Stimulated activated naive CD8-positive, alpha-beta T cell treated with anti-CD3 and anti-CD28 coated beads, Interleukin-15, Interleukin-2, amounts not matched to agents 100 ng/mL and 50 ng/mL, for 24 hours (primary cell): Measurements from ENCODE around the gene VPS13D.

Experiments
- H3K27ac Mint-ChIP-seq: one replicate; pipeline ENCODE4 v1.8.0; 2021; ENCODE audit warnings: mild to moderate bottlenecking, mixed read lengths
- H3K27me3 Mint-ChIP-seq: one replicate; pipeline ENCODE4 v1.8.0; 2021; ENCODE audit warnings: mixed read lengths
- H3K36me3 Mint-ChIP-seq: one replicate; pipeline ENCODE4 v1.8.0; 2021; ENCODE audit warnings: low read depth, mixed read lengths
- H3K4me1 Mint-ChIP-seq: one replicate; pipeline ENCODE4 v1.8.0; 2021; ENCODE audit warnings: low read depth, mixed read lengths
- H3K4me3 Mint-ChIP-seq: one replicate; pipeline ENCODE4 v1.8.0; 2021; ENCODE audit warnings: mild to moderate bottlenecking, mixed read lengths
- H3K9me3 Mint-ChIP-seq: one replicate; pipeline ENCODE4 v1.8.0; 2021; ENCODE audit warnings: mixed read lengths

VPS13D gene

GRCh38 chr1:12231276-12231595 lies 1.4 kb downstream of the VPS13D start:
- H3K36me3 Mint-ChIP-seq, result peaks cover 13% of the 10 kb centered on the region
- H3K27ac Mint-ChIP-seq, result no peak overlapping the region
- no peaks in the 10 kb centered on the region for H3K27me3 Mint-ChIP-seq
- no peaks in the 10 kb centered on the region for H3K9me3 Mint-ChIP-seq
- H3K4me3 Mint-ChIP-seq, result peak overlapping the region; percentile 88
- peaks cover 24% of the 10 kb centered on the region for H3K4me1 Mint-ChIP-seq

GRCh38 chr1:12232221-12232620 lies 2.4 kb downstream of the VPS13D start:
- Mint-ChIP-seq H3K27ac (no peak overlapping the region), H3K27me3 (no peaks in the 10 kb centered on the region), H3K4me1 (peaks cover 24% of the 10 kb centered on the region), H3K4me3 (peak overlapping the region; percentile 37), H3K36me3 (peaks cover 20% of the 10 kb centered on the region), H3K9me3 (no peaks in the 10 kb centered on the region)

- Mint-ChIP-seq H3K9me3 (no peaks in the 10 kb centered on the region), H3K4me1 (no peaks in the 10 kb centered on the region), H3K4me3 (no peak overlapping the region), H3K27ac (no peak overlapping the region), H3K27me3 (no peaks in the 10 kb centered on the region), H3K36me3 (peaks cover 39% of the 10 kb centered on the region)
These were observed 14.2 kb downstream of the VPS13D start for GRCh38 chr1:12244078-12244477.

GRCh38 chr1:12244585-12244984 lies 14.8 kb downstream of the VPS13D start:
- Mint-ChIP-seq H3K36me3 (peaks cover 44% of the 10 kb centered on the region), H3K4me1 (no peaks in the 10 kb centered on the region), H3K27ac (no peak overlapping the region), H3K9me3 (no peaks in the 10 kb centered on the region), H3K27me3 (no peaks in the 10 kb centered on the region), H3K4me3 (no peak overlapping the region)

- Mint-ChIP-seq H3K4me3 (no peak overlapping the region), H3K9me3 (no peaks in the 10 kb centered on the region), H3K27ac (no peak overlapping the region), H3K4me1 (no peaks in the 10 kb centered on the region), H3K27me3 (no peaks in the 10 kb centered on the region), H3K36me3 (peaks cover 47% of the 10 kb centered on the region)
These were observed 15.3 kb downstream of the VPS13D start for GRCh38 chr1:12245116-12245515.

- Mint-ChIP-seq H3K27me3 (no peaks in the 10 kb centered on the region), H3K27ac (peak overlapping the region; percentile 2), H3K4me3 (no peak overlapping the region), H3K36me3 (peaks cover 52% of the 10 kb centered on the region), H3K9me3 (no peaks in the 10 kb centered on the region), H3K4me1 (no peaks in the 10 kb centered on the region)
These were observed 15.9 kb downstream of the VPS13D start for GRCh38 chr1:12245733-12246132.

GRCh38 chr1:12246584-12246983 lies 16.8 kb downstream of the VPS13D start:
- Mint-ChIP-seq H3K4me1 (no peaks in the 10 kb centered on the region), H3K36me3 (peaks cover 53% of the 10 kb centered on the region), H3K4me3 (no peak overlapping the region), H3K9me3 (no peaks in the 10 kb centered on the region), H3K27ac (no peak overlapping the region), H3K27me3 (no peaks in the 10 kb centered on the region)

GRCh38 chr1:12249181-12249580 lies 19.4 kb downstream of the VPS13D start:
- Mint-ChIP-seq H3K9me3 (no peaks in the 10 kb centered on the region), H3K4me1 (no peaks in the 10 kb centered on the region), H3K4me3 (no peak overlapping the region), H3K36me3 (peaks cover 51% of the 10 kb centered on the region), H3K27ac (no peak overlapping the region), H3K27me3 (no peaks in the 10 kb centered on the region)

GRCh38 chr1:12249748-12250147 lies 19.9 kb downstream of the VPS13D start:
- Mint-ChIP-seq H3K27ac (no peak overlapping the region), H3K4me3 (no peak overlapping the region), H3K9me3 (no peaks in the 10 kb centered on the region), H3K36me3 (peaks cover 45% of the 10 kb centered on the region), H3K27me3 (no peaks in the 10 kb centered on the region), H3K4me1 (no peaks in the 10 kb centered on the region)

- Mint-ChIP-seq H3K36me3 (peaks cover 47% of the 10 kb centered on the region), H3K9me3 (no peaks in the 10 kb centered on the region), H3K4me3 (no peak overlapping the region), H3K4me1 (no peaks in the 10 kb centered on the region), H3K27me3 (no peaks in the 10 kb centered on the region), H3K27ac (no peak overlapping the region)
These were observed 21.6 kb downstream of the VPS13D start for GRCh38 chr1:12251442-12251841.

- Mint-ChIP-seq H3K9me3 (no peaks in the 10 kb centered on the region), H3K4me3 (no peak overlapping the region), H3K4me1 (no peaks in the 10 kb centered on the region), H3K27me3 (no peaks in the 10 kb centered on the region), H3K27ac (no peak overlapping the region), H3K36me3 (peaks cover 67% of the 10 kb centered on the region)
These were observed 26.1 kb downstream of the VPS13D start for GRCh38 chr1:12255913-12256312.

GRCh38 chr1:12258272-12258671 lies 28.4 kb downstream of the VPS13D start:
- Mint-ChIP-seq H3K36me3 (peaks cover 72% of the 10 kb centered on the region), H3K4me1 (no peaks in the 10 kb centered on the region), H3K27ac (no peak overlapping the region), H3K9me3 (no peaks in the 10 kb centered on the region), H3K27me3 (no peaks in the 10 kb centered on the region), H3K4me3 (no peak overlapping the region)

- H3K27me3 Mint-ChIP-seq, result no peaks in the 10 kb centered on the region
- H3K9me3 Mint-ChIP-seq, result no peaks in the 10 kb centered on the region
- H3K27ac Mint-ChIP-seq, result peak overlapping the region; percentile 32
- peaks cover 55% of the 10 kb centered on the region for H3K36me3 Mint-ChIP-seq
- H3K4me3 Mint-ChIP-seq, result no peak overlapping the region
- H3K4me1 Mint-ChIP-seq, result no peaks in the 10 kb centered on the region
These were observed 39.5 kb downstream of the VPS13D start for GRCh38 chr1:12269351-12269750.

GRCh38 chr1:12271033-12271432 lies 41.2 kb downstream of the VPS13D start:
- no peaks in the 10 kb centered on the region for H3K4me1 Mint-ChIP-seq
- H3K9me3 Mint-ChIP-seq, result no peaks in the 10 kb centered on the region
- H3K36me3 Mint-ChIP-seq, result peaks cover 57% of the 10 kb centered on the region
- no peak overlapping the region for H3K27ac Mint-ChIP-seq
- no peaks in the 10 kb centered on the region for H3K27me3 Mint-ChIP-seq
- no peak overlapping the region for H3K4me3 Mint-ChIP-seq

GRCh38 chr1:12272770-12273169 lies 42.9 kb downstream of the VPS13D start:
- Mint-ChIP-seq H3K27ac (no peak overlapping the region), H3K4me1 (no peaks in the 10 kb centered on the region), H3K4me3 (no peak overlapping the region), H3K36me3 (peaks cover 61% of the 10 kb centered on the region), H3K9me3 (no peaks in the 10 kb centered on the region), H3K27me3 (no peaks in the 10 kb centered on the region)

- Mint-ChIP-seq H3K9me3 (no peaks in the 10 kb centered on the region), H3K36me3 (peaks cover 65% of the 10 kb centered on the region), H3K4me3 (no peak overlapping the region), H3K27ac (no peak overlapping the region), H3K4me1 (no peaks in the 10 kb centered on the region), H3K27me3 (no peaks in the 10 kb centered on the region)
These were observed 45.5 kb downstream of the VPS13D start for GRCh38 chr1:12275370-12275769.

GRCh38 chr1:12276225-12276624 lies 46.4 kb downstream of the VPS13D start:
- Mint-ChIP-seq H3K27me3 (no peaks in the 10 kb centered on the region), H3K27ac (no peak overlapping the region), H3K36me3 (peaks cover 65% of the 10 kb centered on the region), H3K9me3 (no peaks in the 10 kb centered on the region), H3K4me1 (no peaks in the 10 kb centered on the region), H3K4me3 (no peak overlapping the region)
